Right forelimb (tissue), 1 donor: ENCODE results near the gene FAM200A.
"Not testable (repeated sequence)": the region's sequence is repeated elsewhere in the genome, so short reads cannot be mapped to it uniquely, and the experiment has no call there.

ENCODE experiments used
- DNase-seq: peaks from one replicate; pipeline ENCODE4 v3.0.0-alpha.2; 2018

Gene FAM200A

DNA sequence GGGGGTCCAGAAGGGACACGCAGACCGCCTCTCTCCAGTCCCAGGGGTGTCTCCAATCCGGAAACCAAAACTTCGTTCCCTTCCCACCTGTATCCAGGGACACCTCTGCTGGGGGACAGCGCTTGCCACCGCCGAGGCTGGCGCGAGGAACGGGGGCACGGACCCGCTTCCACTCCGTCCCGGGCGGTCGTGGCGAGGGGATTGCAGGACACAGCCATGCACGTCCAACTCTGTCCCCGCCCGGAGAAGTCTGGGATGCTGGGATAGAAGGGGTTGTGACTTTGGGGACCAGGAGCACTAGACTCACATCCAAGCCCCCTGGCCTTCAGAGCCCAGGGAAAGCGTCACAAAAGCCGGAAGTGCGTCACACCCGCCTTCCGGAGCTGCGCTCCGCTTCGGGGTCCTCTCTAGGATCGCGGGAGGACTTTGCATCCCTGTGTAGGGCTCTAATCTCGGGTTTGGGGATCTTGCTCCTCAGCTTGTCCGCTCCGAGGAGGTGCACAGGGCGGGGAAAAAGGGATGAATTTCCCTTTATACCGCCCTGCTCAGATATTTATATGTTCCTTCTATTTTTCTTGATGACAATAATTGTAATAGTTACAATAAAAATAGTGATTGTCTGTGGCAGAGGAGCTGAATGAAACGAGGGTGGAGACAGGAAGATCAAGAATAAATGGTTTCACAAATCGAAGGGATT is at the start of gene FAM200A:
Gene FAM200A (minus strand): TSS at position 348 of the 697 bp plus-strand sequence. CDS start 3,707 bp downstream, outside the sequence.
- DNase-seq, result peak; percentile 93

DNA sequence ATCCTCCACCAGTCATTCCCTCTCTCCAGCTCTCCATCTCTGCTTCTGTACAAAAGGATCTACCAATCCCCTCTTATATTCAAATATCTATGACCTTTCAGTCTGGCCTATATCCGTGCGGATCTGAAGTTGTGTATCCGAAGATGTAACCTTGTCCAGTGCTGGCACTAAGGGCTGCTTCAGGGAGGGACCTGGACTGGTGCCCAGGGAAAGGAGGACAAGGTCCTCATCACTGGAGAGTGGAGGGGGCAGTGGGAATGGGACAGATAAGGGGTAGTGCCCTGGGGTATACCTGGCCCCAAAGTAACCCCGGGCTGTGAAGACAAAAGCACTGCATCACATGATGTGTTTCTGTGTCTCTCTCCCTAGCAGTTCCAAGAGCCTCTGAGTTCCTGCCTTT is 47.9 kb upstream of the FAM200A start:
- no peak for DNase-seq

DNA sequence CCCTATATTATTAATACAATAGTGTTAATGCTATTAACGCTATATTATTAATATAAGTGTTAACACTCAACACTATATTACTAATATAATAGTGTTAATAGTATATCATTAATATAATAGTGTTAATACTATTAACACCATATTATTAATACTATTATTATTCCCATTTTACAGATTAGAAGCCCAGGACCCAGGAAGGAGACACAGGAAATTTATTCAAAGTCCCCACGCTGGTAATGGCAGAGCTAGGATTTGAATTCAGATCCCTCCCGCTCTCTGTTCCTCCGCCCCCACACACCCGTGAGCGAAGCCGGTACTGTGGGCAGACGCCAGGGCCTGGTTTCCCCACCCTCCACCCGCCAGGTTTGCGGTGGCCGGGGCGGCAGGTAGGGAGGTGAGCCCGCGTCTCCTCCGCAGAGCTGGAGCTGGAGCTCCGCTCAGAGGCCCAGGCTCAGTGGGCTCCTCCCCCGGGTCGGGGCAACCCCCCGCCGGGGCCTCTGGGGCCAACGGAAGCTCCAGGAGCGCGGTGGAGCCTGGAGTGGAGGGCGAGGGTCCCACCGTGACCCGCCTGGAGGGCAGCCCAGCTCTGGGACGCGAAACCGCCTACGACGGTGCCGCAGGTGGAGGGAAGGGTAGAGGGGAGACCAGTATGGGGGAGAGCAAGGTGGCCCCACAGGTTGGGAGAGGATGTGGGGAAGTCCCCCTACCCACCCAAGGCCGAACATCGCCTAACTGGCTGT is 46.0 kb upstream of the FAM200A start, which contains the start of gene TMEM225B:
Gene TMEM225B (plus strand): TSS at position 506 of the 740 bp plus-strand sequence. CDS start 6,122 bp downstream, outside the sequence.
- DNase-seq, result no peak

DNA sequence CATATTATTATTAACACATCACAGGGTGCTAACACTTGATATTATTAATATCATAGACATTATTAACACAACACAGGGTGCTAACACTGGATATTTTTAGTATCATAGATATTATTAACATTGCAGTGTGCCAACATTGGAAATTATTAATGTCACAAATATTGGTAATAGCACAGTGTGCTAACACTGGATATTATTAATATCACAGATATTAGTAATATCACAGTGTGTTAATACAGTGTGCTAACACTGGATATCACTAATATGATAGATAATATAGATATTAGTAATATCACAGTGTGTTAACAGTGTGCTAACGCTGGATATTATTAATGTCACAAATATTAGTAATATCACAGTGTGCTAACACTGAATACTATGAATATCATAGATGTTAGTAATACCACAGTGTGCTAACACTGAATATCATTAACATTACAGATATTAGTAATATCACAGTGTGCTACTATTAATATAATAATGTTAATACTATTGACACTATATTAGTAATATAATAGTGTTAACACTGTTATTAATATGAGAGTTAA is 44.6 kb upstream of the FAM200A start:
- DNase-seq, result no peak

DNA sequence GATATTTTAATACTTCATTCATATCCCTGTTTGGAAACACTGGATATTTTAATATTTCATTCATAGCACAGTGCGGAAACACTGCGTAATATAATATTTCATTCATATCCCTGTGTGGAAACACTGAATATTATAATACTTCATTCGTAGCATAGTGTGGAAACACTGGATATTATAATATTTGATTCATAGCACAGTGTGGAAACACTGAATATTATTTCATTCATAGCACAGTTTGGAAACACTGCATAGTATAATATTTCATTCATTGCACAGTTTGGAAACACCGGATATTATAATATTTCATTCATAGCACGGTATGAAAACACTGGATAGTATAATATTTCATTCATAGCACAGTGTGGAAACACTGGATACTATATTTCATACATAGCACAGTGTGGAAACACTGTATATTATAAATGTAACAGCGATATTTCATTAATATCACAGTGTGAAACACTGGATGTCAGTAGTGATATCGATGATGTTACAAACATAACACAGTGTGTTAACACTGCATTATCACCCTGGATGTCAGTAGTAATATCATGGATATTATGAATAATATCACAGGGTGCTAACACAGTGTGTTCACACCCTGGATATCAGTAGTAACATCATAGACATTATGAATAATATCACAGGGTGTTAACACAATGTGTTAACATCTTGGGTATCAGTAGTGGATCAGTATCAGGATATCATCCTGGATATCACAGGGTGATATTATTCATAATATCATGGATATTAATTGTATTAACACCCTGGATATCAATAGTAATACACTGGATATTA is 43.2 kb upstream of the FAM200A start:
- DNase-seq, result no peak

DNA sequence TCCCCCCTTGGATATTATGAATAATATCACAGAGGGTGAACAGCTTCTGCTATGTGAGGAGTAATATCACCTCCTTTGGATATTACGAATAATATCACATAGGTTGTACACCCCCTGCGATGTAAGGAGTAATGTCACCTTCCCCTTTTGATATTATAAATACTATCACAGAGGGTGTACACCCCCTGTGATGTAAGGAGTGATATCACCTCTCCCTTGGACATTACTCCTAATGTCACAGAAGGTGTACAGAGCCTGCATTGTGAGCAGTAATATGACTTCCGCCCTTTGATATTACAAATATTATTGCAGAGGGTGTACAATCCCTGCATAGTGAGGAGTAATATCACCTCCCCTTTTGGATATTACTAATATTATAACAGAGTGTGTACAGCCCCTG is 37.0 kb upstream of the FAM200A start:
- no peak for DNase-seq

DNA sequence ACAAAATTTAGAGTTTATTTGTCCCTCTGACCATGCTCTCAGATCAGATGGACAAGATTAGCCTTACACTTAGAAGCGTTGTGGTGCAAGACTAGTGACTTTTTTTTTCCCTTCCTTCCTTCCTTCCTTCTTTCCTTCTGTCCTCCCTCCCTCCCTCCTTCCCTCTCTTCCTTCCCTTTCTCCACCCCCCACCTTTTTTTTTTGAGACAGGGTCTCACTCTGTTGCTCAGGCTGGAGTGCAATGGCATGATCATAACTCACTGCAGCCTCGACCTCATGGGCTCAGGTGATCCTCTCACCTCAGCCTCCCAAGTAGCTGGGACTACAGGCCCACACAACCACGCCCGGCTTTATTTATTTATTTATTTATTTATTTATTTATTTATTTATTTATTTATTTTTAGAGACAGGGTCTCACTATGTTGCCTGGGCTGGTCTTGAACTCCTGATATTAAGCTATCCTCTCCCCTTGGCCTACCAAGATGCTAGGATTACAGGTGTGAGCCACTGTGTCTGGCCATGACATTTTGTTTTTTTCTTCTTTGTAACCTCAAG is 28.9 kb upstream of the FAM200A start:
- DNase-seq, result not testable (repeated sequence)

DNA sequence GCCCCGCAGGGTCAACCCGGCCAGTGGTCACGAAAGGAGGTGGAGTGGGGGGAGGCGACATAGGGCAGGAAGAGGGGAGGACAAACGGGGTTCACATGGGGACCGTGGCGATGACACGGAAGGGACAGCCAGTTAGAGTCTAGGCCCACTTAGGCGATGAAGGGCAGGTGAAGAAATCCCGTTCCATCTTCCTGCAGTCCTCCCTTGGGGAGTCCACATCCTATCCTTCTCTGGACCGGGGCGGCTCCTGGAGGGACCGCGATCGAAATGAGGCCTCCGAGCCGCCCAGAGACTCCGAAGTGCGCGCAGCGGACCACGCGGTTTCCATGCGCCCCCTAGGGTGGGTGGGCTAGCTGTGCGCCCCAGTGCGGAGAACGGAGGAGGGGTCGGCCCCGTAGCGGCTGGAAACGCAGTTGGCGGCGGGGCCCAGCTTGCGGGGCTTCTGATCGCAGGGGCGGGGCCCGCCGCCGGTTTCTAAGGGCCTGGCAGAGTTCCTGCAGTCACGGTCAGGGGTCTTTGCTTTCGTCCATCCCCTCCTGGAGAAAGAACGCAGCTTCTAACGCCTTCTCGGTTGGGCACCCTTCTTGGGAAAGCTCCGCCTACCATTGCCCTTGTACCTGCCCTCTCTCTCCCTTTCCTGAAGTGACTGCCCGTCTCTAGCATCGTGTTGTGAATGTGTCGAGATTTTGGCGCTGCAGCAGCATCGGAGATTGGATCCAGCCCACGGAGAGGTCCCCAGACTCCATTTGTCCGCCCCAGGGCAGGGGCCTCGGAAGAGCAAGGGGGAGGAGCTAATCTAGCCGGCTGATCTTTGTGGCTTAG is 28.3 kb upstream of the FAM200A start:
- peak; percentile 71 for DNase-seq

DNA sequence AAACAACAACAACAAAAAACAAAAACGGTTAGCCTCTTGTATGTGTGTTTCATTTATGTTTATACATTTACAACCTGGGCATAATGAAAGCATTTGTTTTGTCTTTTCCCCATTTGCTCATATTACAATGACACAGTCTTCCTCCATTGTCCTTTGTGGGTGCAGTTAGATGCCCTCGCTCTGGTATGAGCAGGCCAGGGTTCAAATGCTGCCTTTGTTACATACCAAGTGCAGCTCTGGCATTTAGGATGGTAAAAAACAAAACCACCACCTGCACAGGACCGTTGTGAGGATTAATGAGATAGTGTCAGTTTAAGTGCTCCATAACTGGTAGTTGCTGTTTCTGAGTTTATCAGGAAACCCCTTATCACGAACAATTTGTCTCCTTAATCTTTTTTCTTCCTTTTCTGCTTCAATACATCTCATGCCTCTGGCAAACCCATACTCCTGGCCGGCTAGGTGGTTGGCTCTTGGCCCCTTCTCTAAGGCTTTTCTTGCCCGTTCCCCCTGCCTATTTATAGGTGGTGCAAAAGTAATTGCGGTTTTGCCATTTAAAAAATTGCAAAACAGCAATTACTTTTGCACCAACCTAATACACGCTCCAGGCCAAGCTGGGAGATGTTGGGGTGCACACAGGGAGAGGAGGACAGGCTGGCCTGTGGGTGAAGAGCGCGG is 27.5 kb upstream of the FAM200A start:
- DNase-seq, result no peak

DNA sequence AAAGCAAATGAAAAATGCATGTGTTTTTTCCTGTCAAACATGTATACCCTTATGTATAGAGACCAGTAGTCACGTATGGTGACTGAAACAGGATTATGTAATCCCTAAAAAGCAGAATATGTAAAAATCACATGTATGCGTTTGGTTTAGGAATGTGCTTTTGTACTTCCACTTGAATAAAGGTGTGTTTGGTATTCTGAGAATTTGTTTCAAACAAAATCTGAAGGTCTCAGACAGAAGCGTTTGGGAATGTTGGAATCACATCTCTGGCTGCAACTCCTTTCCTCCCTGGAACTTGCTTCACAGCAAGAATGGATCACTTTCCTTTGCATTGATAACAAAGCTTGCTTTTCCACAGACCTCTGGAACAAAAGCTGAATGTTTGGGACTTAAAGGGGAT is 24.3 kb upstream of the FAM200A start:
- DNase-seq, result no peak

DNA sequence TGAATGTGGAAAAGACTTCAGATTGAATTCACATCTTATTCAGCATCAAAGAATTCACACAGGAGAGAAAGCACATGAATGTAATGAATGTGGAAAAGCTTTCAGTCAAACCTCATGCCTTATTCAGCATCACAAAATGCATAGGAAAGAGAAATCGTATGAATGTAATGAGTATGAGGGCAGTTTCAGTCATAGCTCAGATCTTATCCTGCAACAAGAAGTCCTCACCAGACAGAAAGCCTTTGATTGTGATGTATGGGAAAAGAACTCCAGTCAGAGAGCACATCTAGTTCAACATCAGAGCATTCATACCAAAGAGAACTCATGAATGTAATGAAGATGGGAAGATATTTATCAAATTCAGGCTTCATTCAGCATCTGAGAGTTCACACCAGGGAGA is 21.3 kb upstream of the FAM200A start:
- no peak for DNase-seq

DNA sequence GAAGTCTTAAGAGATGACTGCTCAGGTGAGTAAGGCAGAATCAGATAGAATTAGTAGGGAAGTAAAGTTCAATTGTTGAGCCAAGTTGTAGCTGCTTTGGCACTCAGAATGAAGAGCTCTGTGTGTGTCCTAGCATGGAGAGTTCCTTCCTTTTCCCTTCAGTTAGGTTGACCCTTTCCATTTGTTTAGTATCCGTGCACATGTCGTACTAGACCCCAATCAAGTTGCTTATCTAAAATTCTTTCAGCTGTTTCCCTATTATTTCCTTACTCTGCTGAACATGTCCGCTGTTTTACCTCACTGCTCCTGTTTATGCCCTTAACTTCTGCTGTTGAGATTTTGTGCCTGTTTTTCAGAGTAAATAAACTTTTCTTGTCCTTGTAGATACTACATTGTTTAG is 19.9 kb upstream of the FAM200A start:
- no peak for DNase-seq

DNA sequence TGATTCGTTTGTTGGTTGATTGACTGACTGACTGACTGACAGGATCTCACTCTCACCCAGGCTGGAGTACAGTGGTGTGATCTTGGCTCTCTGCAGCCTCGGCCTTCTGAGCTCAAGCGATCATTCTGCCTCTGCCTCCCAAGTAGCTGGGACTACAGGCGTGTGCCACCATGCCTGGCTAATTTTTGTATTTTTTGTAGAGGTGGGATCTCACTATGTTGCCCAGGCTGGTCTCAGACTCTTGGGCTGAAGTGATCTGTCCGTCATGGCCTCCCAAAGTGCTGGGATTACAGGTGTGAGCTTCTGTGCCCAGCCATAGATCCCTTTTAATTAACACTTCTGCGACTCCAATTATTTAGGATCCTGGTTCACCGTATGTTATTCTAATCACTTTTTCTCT is 16.9 kb upstream of the FAM200A start:
- DNase-seq, result not testable (repeated sequence)

DNA sequence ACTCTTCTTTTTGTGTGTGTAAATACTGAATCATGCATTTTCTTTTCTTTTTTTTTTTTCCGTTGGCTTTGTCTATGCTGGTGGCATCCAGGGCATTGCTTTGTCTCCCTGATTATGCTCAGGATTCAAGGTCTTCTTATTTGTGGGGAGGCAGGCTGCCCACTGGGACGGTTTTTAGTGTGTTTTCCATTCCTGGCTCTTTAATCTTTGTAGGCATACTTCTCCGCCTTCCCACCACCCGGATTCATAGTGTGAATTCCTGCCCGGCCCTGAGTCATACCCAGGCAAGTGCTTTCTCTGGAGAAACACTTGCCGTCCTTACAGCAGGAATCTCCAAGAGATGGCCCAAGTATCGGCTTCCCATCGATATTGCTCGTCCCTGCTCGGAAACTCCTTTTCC is 11.7 kb upstream of the FAM200A start:
- DNase-seq, result no peak

DNA sequence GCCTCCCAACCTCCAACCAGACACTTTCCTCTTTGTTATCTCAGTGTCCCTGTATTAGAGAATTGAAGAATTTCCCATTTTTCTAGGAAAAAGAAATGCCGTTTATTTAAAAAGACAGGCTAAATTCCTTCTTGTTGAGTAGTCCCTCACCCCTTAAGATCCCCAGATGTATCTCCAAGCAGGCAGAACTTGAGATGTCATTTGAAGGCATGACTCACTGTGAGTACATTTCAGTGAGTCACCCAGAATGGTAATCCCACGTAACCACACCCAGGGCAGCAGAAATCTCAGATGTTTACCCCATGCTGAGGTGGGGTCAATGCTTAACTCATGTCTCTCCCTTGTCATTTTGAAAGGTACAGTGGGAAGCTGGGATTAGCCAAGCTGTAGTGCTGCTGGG is 10.9 kb upstream of the FAM200A start:
- no peak for DNase-seq

DNA sequence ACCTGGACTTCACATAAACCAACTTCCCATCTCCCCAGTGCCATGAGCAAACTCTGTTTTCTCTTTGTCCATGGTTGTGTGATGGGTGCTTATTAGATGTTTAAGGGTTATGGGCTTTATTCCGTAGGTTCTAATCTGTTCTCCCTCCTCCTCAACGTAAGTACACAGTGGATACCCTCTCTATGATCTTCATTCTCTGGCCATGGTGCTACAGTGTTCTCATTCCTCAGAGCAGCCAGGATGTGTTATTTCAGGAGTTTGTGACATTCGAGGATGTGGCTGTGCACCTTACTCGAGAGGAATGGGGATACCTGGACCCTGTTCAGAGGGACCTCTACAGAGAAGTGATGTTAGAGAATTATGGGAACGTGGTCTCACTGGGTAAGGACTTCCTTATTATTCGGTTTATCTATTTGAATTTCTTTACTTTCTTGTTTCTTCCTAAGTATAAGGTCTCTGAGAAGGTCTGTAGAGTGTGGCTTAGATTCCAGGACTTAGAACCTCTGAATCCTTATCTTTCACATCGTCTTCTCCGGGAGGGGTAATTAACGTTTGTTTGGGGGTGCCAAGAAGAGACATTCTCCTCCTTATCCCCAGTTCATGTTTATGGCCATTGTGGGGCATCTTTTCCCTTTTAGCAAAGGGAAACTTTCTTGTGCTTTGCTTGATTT is 10.3 kb upstream of the FAM200A start:
- DNase-seq, result no peak

DNA sequence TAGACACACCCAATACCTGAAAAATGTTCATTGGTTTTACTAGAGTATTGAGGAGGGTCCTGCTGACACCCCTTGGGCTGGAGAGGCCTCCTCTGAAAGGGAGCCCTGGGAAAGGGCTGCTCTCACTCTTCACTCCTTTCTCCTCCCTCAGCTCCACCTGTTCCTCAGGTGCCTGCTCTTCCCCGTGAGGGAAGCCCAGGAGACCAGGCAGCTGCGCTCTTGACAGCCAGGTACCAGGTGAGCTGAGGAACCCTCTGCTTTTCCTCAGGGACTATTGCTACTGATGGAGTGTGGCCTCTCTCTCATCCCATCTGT is 9.8 kb upstream of the FAM200A start:
- no peak for DNase-seq

DNA sequence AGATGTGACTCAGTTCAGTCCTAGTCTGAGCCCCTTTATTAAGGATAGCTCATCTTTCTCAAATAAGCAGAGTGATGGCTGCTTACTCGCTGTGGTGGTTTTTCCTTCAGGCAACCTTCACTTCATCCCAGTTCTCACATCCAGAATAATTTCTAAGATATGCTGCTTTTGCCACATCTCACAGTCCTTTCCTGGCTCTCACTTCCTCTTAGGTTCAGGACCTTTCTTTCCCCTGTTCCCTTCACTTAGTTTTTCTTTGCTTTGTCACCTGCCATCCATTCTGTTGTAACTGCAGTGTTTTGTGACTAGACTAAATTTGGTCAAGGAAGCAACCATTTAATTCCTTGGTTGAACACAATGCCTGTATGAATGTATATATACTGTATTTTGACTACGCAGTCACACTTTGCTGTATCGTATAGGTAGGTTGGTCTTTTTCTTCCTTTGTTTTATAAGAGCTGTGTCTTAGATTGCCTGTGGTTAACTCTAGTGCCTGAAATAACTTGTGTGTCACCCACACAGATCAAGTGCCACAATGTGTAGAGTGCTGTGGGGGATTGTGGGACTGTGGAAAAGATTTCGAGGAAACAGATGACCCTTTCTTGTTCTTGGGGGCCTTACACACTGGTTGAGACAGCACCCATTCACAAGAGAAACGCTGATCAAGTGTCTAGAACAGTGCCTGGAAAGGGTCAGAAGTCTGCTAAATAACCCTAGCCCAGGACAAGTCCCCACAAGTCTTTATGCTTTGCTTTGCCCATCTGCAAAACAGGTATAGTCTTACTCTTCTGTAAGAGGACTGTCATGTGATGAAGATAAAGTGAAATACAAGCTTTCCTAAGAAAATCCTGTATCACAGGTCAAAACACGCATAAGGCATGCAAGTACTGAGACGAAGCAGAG is 9.2 kb upstream of the FAM200A start:
- no peak for DNase-seq

DNA sequence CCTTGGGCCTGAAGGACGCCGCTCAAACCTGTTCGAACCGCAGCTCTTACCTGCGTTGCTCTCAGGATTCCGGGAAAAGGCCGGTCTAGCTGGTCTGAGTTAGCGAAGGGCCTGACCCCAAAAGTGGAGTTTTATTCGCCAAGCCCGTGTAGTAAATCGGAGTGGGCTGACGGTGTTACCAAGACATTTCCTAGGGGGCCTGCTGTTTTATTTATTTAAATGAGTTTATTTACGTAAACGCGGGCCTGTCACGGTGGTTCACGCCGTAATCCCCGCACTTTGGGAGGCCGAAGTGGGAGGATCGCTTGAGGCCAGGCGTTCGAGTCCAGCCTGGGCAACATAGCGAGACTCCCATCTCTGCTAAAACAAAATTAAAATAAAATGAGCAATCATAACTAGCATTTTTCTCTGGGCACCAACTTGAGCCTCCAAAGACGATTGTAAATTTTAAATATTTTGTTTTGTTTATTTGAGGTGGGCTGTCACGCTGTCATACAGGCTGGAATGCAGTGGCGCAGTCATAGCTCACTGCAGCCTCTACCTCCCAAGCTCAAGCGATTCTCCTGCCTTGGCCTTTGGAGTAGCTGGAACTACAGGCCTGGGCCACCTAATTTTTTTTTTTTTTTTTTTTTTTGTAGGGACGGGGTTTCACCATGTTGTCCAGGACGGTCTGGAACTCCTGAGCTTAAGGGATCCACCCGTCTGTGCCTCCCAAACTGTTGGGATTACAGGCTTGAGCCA is 7.4 kb upstream of the FAM200A start:
- DNase-seq, result no peak
